GM12874 (cell line): ENCODE data around the gene TNFSF15.

Experiments used
- TF ChIP-seq, protein P1 (sequence below): IDR thresholded peaks from 2 replicates; pipeline ENCODE4 v1.5.1; 2011; ENCODE audit warnings: low read depth, mild to moderate bottlenecking, control low read depth, low read length, moderate library complexity; ENCODE audit not compliant: insufficient read depth

TNFSF15 gene

DNA sequence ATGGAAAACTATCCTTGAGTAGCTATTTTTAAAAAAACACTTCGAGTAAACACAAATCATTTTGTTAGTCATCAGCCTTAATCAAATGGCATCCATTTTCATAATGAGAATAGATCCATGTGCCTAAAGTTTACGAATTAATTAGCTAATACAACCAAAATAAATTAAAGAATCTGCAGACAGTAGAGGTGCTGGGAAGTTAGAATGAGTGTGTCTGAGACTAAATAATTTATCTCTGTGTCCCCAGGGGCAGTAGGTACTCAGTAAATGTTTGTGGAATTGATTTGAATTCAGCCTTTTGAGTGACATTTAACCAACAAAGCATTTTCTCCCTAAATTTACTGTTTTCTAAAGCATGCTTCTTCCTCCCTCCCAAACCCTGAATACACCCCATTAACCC lies 18.6 kb downstream of the TNFSF15 start:
- TF ChIP-seq, protein P1, sequence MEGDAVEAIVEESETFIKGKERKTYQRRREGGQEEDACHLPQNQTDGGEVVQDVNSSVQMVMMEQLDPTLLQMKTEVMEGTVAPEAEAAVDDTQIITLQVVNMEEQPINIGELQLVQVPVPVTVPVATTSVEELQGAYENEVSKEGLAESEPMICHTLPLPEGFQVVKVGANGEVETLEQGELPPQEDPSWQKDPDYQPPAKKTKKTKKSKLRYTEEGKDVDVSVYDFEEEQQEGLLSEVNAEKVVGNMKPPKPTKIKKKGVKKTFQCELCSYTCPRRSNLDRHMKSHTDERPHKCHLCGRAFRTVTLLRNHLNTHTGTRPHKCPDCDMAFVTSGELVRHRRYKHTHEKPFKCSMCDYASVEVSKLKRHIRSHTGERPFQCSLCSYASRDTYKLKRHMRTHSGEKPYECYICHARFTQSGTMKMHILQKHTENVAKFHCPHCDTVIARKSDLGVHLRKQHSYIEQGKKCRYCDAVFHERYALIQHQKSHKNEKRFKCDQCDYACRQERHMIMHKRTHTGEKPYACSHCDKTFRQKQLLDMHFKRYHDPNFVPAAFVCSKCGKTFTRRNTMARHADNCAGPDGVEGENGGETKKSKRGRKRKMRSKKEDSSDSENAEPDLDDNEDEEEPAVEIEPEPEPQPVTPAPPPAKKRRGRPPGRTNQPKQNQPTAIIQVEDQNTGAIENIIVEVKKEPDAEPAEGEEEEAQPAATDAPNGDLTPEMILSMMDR: no peak

DNA sequence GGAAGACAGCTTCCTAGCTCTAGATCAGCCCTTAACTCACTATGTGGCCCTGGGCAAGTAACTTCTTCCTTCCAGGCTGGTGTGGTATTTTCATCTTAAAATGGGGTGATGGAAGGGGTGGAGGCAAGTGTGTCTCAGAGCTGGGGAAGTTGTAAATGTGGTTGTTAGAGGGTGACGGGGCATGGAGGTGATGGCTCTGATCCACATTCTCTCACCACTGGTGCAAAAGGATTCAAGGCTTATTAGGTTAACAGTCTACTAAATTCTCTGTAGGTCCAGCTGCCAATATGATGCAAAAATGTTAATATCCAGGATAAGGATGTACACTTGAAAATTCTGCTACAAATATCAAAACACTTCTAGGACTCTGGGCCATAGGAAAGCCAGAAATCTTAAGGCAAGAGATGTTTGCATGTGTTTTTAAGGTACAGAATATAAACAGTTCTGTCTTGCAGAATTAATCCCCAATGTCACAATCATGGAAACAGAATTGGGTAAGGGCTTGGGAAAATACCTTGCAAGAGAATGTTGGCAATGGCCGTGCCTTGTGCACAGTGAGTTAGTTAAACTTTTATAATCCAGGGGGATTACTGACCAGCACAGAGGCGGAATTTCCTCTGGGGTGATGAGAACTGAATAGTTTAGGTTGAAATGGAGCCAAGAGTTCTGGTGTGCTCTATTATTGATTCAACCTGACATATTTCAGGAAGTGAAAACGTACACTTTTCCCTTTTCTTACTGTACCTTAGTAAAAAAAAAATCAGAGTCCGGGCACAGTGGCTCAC lies 19.8 kb downstream of the TNFSF15 start:
- TF ChIP-seq, protein P1: no peak

DNA sequence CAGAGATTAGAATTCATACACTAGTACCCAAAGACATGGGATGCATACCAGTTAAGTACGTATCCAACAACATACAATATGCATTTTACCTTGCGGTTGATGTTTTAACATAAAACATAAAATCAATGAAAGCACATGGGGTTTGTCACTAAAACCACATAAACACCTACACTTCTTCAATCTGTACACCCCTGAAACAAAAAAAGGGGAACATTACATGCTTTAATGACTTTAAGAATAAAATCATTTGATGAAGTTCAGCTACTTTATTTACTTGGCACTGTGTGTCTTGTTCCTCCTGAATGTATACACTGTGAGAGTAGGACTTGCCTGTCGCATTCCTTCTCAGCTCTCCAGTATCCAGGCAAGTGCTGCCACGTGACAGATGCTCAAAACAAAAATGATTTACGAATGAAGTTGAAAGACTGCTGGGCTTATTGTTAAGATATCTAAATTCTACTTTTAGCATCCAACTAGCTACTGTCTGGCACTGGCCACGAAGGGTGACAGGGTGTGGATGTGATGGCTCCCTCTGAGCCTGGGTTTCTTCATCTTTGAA lies 21.0 kb downstream of the TNFSF15 start:
- TF ChIP-seq, protein P1: no peak

DNA sequence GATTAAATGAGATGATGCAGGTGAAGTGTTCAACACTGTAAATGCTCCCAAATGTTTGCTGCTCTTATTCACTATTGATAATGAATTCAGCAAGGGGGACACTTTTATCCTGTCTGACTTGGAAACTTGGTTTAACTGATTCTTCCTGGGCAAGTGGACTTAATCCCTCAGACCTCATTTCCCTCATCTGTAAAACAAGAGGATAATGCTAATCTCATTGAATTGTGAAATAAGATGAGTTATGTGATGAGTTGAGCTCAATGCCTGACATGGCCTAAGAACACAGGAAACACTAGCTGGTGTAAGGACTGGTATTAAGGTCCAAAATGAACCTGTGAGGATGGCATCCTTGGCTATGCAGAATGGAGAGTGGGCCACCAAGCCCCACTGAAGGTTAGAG lies 23.3 kb downstream of the TNFSF15 start:
- TF ChIP-seq, protein P1: no peak

DNA sequence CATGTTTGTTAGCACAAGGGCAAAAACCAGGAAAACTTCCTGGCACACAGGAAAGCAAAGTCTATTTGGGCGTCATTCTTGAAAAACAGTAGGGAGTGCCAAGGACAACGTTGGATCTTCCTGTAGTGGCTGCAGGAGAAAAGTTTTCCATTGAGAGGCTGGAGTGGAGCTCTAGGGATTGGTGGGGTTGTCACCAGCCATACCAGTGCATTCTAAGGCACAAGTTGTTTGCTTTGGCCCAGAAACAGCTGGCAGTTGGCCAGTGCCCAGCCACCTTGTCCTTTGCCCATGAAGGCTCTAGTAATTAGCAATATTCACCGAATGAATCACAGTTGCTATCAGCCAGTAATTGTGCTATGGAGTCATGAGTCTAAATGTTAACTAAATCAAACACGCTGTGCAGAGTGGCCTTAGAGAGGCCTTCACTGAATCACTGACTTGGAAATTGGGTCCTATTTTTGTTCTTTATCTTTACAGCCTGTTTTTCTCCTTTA lies 26.4 kb downstream of the TNFSF15 start:
- TF ChIP-seq, protein P1: no peak

DNA sequence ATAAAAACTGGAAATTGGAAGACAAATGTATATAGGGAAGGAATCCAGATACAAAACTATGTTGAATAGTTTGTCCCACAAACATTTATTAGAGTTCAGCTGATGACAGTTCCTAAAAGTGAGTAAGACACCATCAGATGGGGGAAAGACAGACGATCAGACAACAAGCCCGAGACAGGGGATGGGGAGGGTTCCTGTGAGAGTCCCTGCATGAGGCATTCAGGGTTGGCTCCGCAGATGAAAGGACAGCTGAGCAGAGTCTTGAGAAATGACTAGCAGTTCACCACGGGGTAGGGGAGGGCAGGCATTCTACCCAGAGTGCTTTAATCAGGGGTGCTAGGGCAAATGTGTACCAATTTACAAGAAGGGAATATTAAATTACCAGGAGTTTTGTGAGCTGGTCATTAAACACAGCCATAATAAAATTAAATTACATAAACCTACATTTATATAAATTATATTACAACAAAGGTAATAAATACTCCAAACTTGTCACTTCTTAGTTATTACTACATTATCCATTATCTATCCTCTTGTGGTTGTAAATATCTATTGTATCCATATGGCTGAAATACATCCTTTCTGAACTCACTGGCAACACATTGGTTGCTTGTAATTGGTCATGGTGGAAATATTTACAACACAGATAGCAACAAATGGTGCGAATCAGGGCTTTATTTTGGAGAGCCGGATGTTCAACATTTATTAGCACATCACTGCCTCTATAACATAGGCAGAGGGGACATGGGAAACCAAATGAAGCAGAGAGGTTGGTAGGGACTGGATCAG lies 27.8 kb downstream of the TNFSF15 start:
- TF ChIP-seq, protein P1: no peak
